Colonic mucosa (tissue), 4 donors: Measurements from ENCODE around the gene LPGAT1. TPM values are rescaled to one million over a fixed set of nuclear protein-coding genes. Genes with fewer than 3 reads are reported as not detected.

Experiments used
- DNase-seq: peaks from one replicate; pipeline ENCODE4 v3.0.0-alpha.2; 2020
- H3K27ac ChIP-seq: fragments of 200-600 bp; one replicate; pipeline ENCODE4 v1.8.0; 2021
- H3K27me3 ChIP-seq: fragments of 200-600 bp; one replicate; pipeline ENCODE4 v1.8.0; 2021
- H3K36me3 ChIP-seq: fragments of 200-600 bp; one replicate; pipeline ENCODE4 v1.8.0; 2021
- H3K4me1 ChIP-seq: fragments of 200-600 bp; one replicate; pipeline ENCODE4 v1.8.0; 2021; ENCODE audit warnings: mild to moderate bottlenecking
- H3K4me3 ChIP-seq: fragments of 200-600 bp; one replicate; pipeline ENCODE4 v1.8.0; 2021
- H3K9ac ChIP-seq, 2 donors: one replicate each; pipeline ENCODE4 v1.7.0; 2013; ENCODE audit warnings: control low read depth in 2 of 2, low read depth in 2 of 2, low read length in 2 of 2
- H3K9me3 ChIP-seq: fragments of 200-600 bp; one replicate; pipeline ENCODE4 v1.8.0; 2021
- CTCF ChIP-seq: fragments of 200-600 bp; IDR thresholded peaks from one replicate; pipeline ENCODE4 v1.8.0; 2022; ENCODE audit warnings: antibody characterized with exemption, mild to moderate bottlenecking
- intact Hi-C: fragments of 100-400 bp; cut with DNase I; formaldehyde crosslinking; loops from one replicate; pipeline ENCODE4 v1.14.1; 2022
- total RNA-seq, 2 donors: library from RNA; stranded (reverse); fragmentation: NEBNext Ultra II Directional in 1 of 2; extraction: Animal tissue kit (Norgen Biotek cat#: 25700) in 1 of 2; gene quantifications; one replicate each; pipeline ENCODE4 v1.2.1, GENCODE V29; 2021
- donor health status: healthy.
- donor health status: DM: no; HTN: no; CAD: no.
- donor health status: DM: no; HTN: no; CAD: no.

LPGAT1 gene
- total RNA-seq, 2 donors from 2014 or later: 44.2 to 50.8 TPM

GRCh38 chr1:211870156-211870555, 39.6 kb upstream of the LPGAT1 start:
- Histone ChIP-seq H3K27ac (no peak overlapping the region), H3K9me3 (no peaks in the 10 kb centered on the region), H3K9ac (no peak overlapping the region), H3K36me3 (no peaks in the 10 kb centered on the region), H3K27me3 (no peaks in the 10 kb centered on the region), H3K4me1 (no peaks in the 10 kb centered on the region), H3K4me3 (no peak overlapping the region)
- intact Hi-C loops: no loop called here
- TF ChIP-seq CTCF: no peak
- DNase-seq: no peak

- intact Hi-C loops: no loop called here
These were observed 34.6 kb upstream of the LPGAT1 start for GRCh38 chr1:211865180-211865579.

GRCh38 chr1:211859405-211859804, 28.8 kb upstream of the LPGAT1 start:
- no peaks in the 10 kb centered on the region for H3K27me3 ChIP-seq
- no peak for DNase-seq
- no peak overlapping the region for H3K4me3 ChIP-seq
- no peak overlapping the region for H3K9ac ChIP-seq
- no peaks in the 10 kb centered on the region for H3K4me1 ChIP-seq
- H3K27ac ChIP-seq: no peak overlapping the region
- no peaks in the 10 kb centered on the region for H3K9me3 ChIP-seq
- TF ChIP-seq CTCF: no peak
- intact Hi-C loops: no loop called here
- no peaks in the 10 kb centered on the region for H3K36me3 ChIP-seq

More at GRCh38 chr1:211865180-211865579, 34.6 kb upstream of the LPGAT1 start:
- Histone ChIP-seq H3K9ac (no peak overlapping the region), H3K4me1 (no peaks in the 10 kb centered on the region), H3K27ac (no peak overlapping the region), H3K4me3 (no peak overlapping the region), H3K9me3 (no peaks in the 10 kb centered on the region), H3K36me3 (no peaks in the 10 kb centered on the region), H3K27me3 (no peaks in the 10 kb centered on the region)
- no peak for DNase-seq
- no peak for TF ChIP-seq CTCF

- no peak for DNase-seq
- no peak overlapping the region for H3K9ac ChIP-seq
- no peaks in the 10 kb centered on the region for H3K4me1 ChIP-seq
- H3K4me3 ChIP-seq: no peak overlapping the region
- no peaks in the 10 kb centered on the region for H3K9me3 ChIP-seq
- intact Hi-C loops: no loop called here
- H3K36me3 ChIP-seq: no peaks in the 10 kb centered on the region
- H3K27me3 ChIP-seq: no peaks in the 10 kb centered on the region
- H3K27ac ChIP-seq: no peak overlapping the region
- TF ChIP-seq CTCF: no peak
These were observed 20.6 kb upstream of the LPGAT1 start for GRCh38 chr1:211851174-211851573.

GRCh38 chr1:211843507-211844298, 13.1 kb upstream of the LPGAT1 start:
- H3K4me1 ChIP-seq: peaks cover 3% of the 10 kb centered on the region
- TF ChIP-seq CTCF: no peak
- H3K27ac ChIP-seq: no peak overlapping the region
- H3K27me3 ChIP-seq: no peaks in the 10 kb centered on the region
- H3K36me3 ChIP-seq: no peaks in the 10 kb centered on the region
- H3K9me3 ChIP-seq: no peaks in the 10 kb centered on the region
- H3K4me3 ChIP-seq: no peak overlapping the region
- intact Hi-C loops: no loop called here
- no peak for DNase-seq
- no peak overlapping the region for H3K9ac ChIP-seq
